HG03457 (cell line): ENCODE measurements around the gene STAT6.
"Not testable (repeated sequence)": the region's sequence is repeated elsewhere in the genome, so short reads cannot be mapped to it uniquely, and the experiment has no call there.

Experiments used
- ATAC-seq: cut with Tn5 transposase; IDR thresholded peaks from one replicate; pipeline ENCODE4 v1.9.1; 2021; ENCODE audit warnings: moderate number of reproducible peaks; ENCODE audit not compliant: unreplicated experiment

STAT6 gene

GRCh38 chr12:57127101-57127725 is 16.1 kb upstream of the STAT6 start:
- no peak for ATAC-seq

GRCh38 chr12:57126561-57126960 is 15.4 kb upstream of the STAT6 start:
- ATAC-seq: no peak

GRCh38 chr12:57126061-57126460 is 14.9 kb upstream of the STAT6 start:
- ATAC-seq: no peak

GRCh38 chr12:57124261-57124877 is 13.2 kb upstream of the STAT6 start:
- no peak for ATAC-seq

DNA sequence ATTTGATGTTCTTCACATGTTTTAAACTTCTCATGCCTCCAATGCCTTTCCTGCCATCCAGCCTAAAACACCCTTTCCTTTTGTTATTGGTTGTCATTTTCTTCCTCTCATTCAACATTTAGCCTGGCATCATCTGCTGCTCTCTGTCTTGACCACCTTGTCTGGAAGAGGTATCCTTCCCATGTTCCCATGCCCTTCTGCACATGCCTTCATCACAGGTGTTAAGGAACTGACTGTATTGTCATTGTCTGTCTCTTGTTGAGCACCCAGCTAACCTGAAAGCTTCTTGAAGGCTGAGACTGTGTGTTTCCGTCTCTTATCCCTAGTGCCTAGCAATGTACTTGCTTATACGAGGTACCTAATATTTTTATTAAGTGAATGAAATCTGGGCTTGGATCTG is 12.7 kb upstream of the STAT6 start:
- ATAC-seq: no peak

DNA sequence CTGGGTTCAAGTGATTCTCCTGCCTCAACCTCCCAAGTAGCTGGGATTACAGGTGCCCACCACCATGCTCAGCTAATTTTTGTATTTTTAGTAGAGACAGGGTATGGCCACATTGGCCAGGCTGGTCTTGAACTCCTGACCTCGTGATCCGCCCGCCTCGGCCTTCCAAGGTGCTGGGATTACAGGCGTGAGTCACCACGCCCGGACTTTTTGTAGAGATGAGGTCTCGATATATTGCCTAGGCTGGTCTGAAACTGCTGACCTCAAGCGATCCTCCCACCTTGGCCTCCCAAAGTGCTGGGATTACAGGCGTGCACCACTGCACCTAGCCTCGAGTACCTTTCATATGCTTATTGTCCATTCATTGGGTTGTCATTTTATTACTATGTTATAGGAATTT is 9.6 kb upstream of the STAT6 start:
- not testable (repeated sequence) for ATAC-seq

DNA sequence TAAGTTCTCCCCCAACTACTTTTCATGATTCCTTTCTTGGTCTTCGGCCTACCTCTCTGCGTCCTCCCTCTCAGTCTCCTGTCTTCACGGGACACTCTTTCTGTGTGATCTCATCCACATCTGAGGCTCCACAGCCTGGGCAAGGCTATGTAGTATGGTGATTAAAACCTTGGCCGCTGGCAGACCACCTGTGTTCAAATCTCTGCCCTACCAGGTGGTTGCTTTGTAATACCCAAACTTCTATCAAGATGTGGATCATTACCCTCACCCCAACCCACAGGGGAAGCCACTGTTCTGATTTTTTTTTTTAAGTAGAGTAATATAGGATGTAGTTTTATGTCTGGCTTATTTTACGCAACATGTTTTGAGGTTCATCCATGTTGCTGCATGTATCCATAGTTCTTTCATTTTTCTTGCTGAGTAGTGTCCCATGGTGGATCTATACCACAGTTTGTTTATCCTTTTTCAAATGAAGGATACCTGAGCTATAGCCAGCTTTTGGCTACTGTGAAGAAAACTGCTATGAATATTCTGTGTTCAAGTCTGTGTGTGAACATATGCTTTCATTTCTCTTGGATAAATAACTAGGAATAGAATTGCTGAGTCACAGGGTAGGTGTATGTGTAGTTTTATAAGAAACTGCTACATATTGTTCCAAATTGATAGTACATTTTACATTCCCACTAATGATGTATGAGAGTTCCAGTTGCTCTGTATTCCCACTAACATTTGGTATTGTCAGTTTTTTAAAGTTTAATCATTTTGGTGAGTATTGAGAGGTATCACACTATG is 8.3 kb upstream of the STAT6 start:
- ATAC-seq: no peak

DNA sequence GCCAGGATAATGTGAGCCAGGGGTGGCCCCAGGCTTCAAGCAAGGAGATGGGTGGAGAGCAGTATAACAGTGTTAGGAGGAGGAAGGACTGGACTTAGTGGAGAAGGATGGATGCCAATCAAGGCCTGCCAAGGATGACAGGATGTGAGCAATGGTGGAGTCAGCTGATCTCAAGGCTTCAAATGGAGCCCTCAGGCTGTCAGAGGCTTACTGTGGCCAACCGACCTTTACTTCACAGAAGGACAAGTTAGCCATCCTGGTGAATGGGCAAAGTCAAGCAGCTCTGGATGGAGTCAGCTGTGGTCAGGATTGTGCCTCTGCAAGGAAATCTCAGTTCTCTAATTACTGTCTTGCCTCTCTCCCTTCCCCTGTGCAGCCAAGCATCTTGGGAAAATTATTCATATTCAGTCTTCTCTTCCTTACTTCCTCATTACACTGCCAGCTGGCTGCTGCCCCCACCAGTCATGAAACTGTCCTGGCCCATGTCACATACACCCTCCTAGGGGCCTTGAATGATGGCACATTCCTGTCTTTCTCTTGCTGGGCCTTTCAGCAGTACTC is 7.6 kb upstream of the STAT6 start:
- no peak for ATAC-seq

- ATAC-seq: no peak
These were observed 5.6 kb upstream of the STAT6 start for GRCh38 chr12:57116580-57117281.

GRCh38 chr12:57112492-57113294 is 1.5 kb upstream of the STAT6 start:
- ATAC-seq: no peak

DNA sequence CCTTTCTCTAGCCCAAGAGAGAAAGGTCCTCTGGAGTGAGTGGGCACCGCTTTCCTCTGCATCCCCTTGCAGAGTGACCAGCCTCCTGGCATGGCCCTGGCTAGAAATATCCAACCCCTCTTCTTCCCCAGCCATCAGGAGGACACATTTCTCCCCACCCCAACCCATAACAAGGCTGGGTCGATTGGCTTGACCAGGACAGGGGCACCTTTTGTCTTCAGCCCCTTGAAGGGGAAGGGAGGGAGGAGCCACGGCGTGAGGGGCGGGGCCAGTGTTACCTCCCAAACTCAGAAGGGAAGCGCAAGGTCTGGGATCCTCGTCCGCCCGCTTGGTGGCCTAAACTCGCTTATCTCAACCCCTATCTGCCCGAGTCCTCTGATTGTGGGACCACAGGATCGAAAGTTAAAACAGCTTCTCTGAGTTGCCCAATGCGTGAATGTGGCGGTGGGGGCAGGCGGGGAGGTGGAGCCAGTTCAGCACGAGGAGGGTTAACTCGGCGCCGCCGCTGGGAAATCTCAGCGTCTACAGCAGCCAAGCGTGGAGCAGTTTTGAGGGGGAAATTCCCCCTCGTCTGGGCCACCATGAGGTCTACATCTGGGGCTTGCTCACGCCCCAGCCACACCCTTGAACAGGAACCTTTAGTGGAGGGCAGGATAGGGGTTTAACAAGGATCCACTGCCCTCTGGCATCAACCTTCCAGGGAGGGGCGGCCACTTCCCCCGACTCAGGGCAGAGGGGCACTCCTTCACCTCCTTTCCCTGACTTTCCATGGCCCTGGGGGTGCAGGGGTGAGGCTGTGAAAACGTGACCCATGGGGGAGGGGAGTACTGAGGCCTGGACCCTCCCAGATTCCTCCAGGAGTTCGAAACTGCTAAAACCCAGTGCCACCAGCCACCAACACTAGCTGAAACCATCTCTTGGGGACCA is 795 bp downstream of the STAT6 start:
- ATAC-seq: no peak

- no peak for ATAC-seq
These were observed 1.7 kb downstream of the STAT6 start for GRCh38 chr12:57109207-57110103.

DNA sequence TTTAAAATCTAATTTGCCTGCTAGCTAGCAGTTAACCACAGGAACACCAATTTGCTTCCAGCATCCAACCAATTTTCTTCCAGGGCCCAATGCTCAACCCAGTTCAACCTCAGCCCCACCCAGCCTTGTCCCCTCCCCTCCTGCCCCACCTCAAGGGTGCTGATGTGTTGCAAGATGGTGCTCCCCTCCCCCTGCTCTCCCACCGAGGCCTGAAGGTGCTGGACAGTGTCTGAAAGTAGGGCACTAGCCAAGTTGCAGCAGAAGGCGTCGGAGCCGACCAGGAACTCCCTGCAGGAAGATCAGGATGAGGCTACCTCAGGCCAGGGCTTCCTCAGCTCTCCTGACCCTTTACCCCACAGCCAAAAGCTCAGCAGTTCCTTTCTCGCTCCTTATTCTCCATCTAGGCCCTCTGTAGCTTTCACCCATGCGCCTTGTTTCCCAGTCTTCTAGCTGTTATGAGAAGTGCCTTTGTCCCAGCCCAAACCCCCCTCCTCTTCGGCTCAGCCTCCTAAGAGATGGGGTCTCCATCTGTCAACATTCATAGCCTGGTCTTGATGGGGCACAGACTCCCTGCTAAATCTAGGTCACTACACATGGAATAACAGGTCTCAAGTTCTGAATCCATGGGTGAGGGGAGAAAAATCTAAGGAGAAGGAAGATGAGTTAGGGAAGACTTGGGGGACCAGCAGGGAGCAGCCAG is 3.6 kb downstream of the STAT6 start:
- ATAC-seq: no peak

- ATAC-seq: no peak
These were observed 5.0 kb downstream of the STAT6 start for GRCh38 chr12:57106021-57106708.

- ATAC-seq: no peak
These were observed 6.0 kb downstream of the STAT6 start for GRCh38 chr12:57105011-57105753.

DNA sequence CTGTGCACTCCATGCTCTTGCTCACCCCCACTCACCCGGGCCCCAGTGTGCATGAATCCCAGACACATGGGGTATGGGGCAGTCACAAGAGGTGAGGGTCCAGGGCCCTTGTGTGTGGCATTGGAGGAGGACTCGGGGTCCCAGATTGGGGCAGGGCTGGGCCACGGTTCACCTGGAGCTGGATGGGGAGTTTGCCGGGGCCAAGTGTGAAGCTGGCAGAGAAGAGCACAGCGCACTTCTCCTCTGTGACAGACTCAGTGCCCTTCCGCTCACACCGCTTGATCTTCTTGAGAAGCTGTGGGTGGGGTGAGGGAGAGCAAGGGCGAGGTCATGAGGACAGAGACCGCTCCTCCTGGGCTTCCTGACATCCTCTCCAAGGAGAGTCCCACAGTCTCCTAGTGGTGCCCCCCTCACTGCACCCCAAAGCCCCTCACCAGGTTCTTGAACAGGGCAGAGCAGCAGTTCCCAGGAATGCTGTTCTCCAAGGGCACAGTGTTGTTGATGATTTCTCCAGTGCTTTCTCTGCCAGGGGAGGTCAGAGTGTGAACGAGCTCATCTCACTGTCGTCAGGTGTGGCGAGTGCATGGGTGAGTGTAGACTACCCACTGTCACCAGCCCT is 6.8 kb downstream of the STAT6 start:
- no peak for ATAC-seq
